ENCODE measurements around the gene PXMP4.

GRCh38 chr20:33727806-33728205 is 7.7 kb upstream of the PXMP4 start:
- TF ChIP-seq POLR2AphosphoS5 (IDR thresholded peaks at IDR 0.05; ENCODE audit: borderline replicate concordance, low read depth, low read length) (no peak), EZH2 (IDR thresholded peaks at IDR 0.05) (no peak)
